AG04450 (cell line): Measurements from ENCODE around the gene HNF1A. TPM values are rescaled to one million over a fixed set of nuclear protein-coding genes. Genes with fewer than 3 reads are reported as not detected.

ENCODE experiments used
- CTCF ChIA-PET: fragments of 300-600, 350-600 bp; formaldehyde crosslinking; extraction: SDS; loops from one replicate; lab custom pipeline; 2022; ENCODE audit warnings: antibody characterized with exemption, inconsistent platforms; lab: Charles Lee
- POLR2A ChIA-PET: fragments of 350-600 bp; formaldehyde crosslinking; extraction: SDS; loops from one replicate; lab custom pipeline; 2021; ENCODE audit warnings: antibody characterized with exemption, inconsistent platforms; lab: Yijun Ruan, JAX
- DNase-seq: peaks from one replicate; pipeline ENCODE4 v3.0.0-alpha.2; 2011; ENCODE audit warnings: low read depth, low spot score
- H3K27ac ChIP-seq: one replicate; pipeline ENCODE4 v1.5.1; 2012; ENCODE audit warnings: low read depth, low read length, control low read depth
- H3K27me3 ChIP-seq: one replicate; pipeline ENCODE4 v1.6.0; 2012; ENCODE audit warnings: low read length; ENCODE audit not compliant: control insufficient read depth, insufficient read depth
- H3K4me3 ChIP-seq: 2 replicates; pipeline ENCODE4 v1.5.1; 2011; ENCODE audit warnings: mild to moderate bottlenecking, low read depth, low read length, control low read depth
- H3K9me3 ChIP-seq: 2 replicates; pipeline ENCODE4 v1.5.1; 2012; ENCODE audit warnings: low read length; ENCODE audit not compliant: control insufficient read depth, insufficient read depth
- CTCF ChIP-seq: IDR thresholded peaks from 2 replicates; pipeline ENCODE4 v1.5.1; 2011; ENCODE audit warnings: low read depth, low read length, control low read depth, inconsistent platforms
- polyA plus RNA-seq: library from polyadenylated mRNA; depleted of rRNA; stranded (reverse); fragments of >200 nt; gene quantifications from 2 replicates; pipeline ENCODE4 v1.2.3, GENCODE V29; 2011

The HNF1A gene
- polyA plus RNA-seq, 1 experiment: not detected

- Histone ChIP-seq H3K4me3 (no peak overlapping the region), H3K27ac (no peak overlapping the region), H3K27me3 (no peaks in the 10 kb centered on the region), H3K9me3 (no peaks in the 10 kb centered on the region; the same call in 1 of the 2 replicates)
- TF ChIP-seq CTCF: no peak
- ChIA-PET CTCF (interaction anchor here (2.0 to 2.1 kb wide), 2 partner anchors 10 to 227 kb away, joined by 5 read pairs; no protein-coding TSS in a partner anchor), POLR2A (no interaction called here)
- no peak for DNase-seq
These were observed 25.3 kb downstream of the HNF1A start for GRCh38 chr12:121003650-121004049.

GRCh38 chr12:121004253-121004815, 26.0 kb downstream of the HNF1A start:
- ChIA-PET CTCF (interaction anchor here (1.7 to 2.5 kb wide), 4 partner anchors 9 to 227 kb away, joined by 3 to 13 read pairs (median 5); no protein-coding TSS in a partner anchor), POLR2A (no interaction called here)
- Histone ChIP-seq H3K27me3 (no peaks in the 10 kb centered on the region), H3K27ac (no peak overlapping the region), H3K9me3 (no peaks in the 10 kb centered on the region; the same call in 1 of the 2 replicates), H3K4me3 (no peak overlapping the region)
- no peak for TF ChIP-seq CTCF
- DNase-seq: no peak

DNA sequence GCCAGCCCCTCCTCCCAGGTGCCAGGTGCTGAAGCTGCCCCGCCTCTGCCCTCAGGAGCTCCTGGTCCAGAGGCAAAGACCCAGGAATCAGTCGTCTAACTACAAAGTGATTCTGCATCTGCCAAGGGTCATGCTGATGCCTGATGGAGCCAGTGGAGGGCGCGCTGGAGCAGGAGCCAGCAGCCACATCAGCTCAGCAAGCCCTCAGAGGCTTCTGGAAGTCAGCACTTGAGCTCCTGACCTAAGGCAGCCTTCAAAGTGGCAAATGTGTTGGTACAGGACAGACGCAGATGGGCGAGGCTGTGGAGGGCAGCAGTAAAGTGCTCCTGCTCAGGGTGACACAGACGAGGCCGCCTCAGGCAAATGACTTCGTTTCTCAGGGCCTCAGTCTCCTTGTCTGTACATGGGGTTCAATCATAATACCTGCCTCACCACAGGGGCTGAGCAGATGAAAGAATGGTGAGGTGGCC, 27.0 kb downstream of the HNF1A start:
- CTCF ChIA-PET: interaction anchor here (0.6 to 2.5 kb wide), 14 partner anchors 8 to 423 kb away, joined by 3 to 13 read pairs (median 4); partner anchors contain the start of gene C12orf43
- peak; percentile 70 for TF ChIP-seq CTCF
- no peaks in the 10 kb centered on the region for H3K9me3 ChIP-seq
- DNase-seq: no peak
- H3K4me3 ChIP-seq: no peak overlapping the region
- no peaks in the 10 kb centered on the region for H3K27me3 ChIP-seq
- POLR2A ChIA-PET: interaction anchor here (0.6 to 0.7 kb wide), 2 partner anchors 11 to 32 kb away, joined by 4 to 5 read pairs; no protein-coding TSS in a partner anchor
- no peak overlapping the region for H3K27ac ChIP-seq

DNA sequence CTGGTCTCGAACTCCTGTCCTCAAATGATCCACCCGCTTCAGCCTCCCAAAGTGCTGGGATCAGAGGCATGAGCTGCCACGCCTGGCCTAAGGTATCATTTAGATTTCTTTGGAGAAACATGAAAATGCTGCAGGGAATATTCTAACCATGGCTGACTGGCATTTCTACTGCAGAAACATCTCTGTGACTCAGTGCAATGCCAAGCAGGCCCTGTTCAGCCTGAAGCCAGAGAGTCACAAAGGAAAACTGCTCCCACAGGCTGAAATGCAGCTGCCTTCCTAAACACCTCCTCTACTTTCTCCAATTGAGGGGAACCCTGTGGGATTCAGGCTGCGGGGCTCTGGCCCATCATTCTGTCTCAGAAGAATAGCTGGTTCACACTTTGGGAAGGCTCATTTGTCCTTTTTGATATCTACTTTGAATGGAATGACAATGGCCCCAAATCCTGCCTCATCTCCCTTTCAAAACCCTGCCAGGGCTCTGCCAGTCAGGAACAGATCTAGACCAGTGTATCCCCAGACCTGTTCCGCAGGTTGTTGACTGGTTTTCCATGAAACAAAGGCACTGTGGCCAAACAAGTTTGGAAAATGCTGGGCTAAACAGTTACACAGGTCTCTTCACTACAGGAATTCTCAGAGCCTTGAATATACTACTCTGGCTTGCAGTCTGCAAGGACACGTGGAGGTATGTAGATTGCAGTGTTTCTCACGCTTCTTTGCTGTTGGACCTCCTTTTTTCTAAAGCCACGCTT, 30.2 kb downstream of the HNF1A start:
- H3K27me3 ChIP-seq: no peaks in the 10 kb centered on the region
- no peaks in the 10 kb centered on the region for H3K9me3 ChIP-seq
- ChIA-PET CTCF (interaction anchor here (0.6 to 2.2 kb wide), 2 partner anchors 65 to 362 kb away, joined by 7 to 8 read pairs; no protein-coding TSS in a partner anchor), POLR2A (no interaction called here)
- H3K27ac ChIP-seq: no peak overlapping the region
- no peak for DNase-seq
- no peak for TF ChIP-seq CTCF
- no peak overlapping the region for H3K4me3 ChIP-seq
